WI38 (cell line): ENCODE data around the gene CITED4.
"Not testable (repeated sequence)": the region's sequence is repeated elsewhere in the genome, so short reads cannot be mapped to it uniquely, and the experiment has no call there.

Experiments used
- H3K4me3 ChIP-seq: 2 replicates; pipeline ENCODE4 v1.5.1; 2011; ENCODE audit warnings: low read depth, mild to moderate bottlenecking, control low read depth, low read length
- TF ChIP-seq, protein P1 (sequence below): IDR thresholded peaks from 2 replicates; pipeline ENCODE4 v1.5.1; 2012; ENCODE audit warnings: low read depth, mild to moderate bottlenecking, control low read depth, low read length

Gene CITED4

DNA sequence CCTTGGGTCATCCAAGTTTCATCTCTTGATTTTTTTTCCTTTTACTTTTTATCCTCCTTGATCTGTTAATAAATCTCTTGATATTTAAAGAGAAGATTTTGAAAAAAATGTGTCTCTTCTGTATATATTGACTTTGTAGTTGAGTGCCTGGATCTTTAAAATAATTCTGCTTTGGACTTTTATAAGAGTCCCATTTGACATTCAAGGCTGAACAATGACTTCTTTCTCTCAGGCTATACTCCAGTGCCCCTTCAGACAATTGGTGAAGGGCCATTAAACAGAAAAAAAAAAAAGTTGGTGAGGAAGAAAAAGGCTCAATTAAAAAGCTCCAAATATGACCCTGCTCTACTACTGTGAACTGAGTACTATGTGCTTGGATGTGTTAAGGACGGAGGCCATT, 40.9 kb upstream of the CITED4 start:
- TF ChIP-seq, protein P1, sequence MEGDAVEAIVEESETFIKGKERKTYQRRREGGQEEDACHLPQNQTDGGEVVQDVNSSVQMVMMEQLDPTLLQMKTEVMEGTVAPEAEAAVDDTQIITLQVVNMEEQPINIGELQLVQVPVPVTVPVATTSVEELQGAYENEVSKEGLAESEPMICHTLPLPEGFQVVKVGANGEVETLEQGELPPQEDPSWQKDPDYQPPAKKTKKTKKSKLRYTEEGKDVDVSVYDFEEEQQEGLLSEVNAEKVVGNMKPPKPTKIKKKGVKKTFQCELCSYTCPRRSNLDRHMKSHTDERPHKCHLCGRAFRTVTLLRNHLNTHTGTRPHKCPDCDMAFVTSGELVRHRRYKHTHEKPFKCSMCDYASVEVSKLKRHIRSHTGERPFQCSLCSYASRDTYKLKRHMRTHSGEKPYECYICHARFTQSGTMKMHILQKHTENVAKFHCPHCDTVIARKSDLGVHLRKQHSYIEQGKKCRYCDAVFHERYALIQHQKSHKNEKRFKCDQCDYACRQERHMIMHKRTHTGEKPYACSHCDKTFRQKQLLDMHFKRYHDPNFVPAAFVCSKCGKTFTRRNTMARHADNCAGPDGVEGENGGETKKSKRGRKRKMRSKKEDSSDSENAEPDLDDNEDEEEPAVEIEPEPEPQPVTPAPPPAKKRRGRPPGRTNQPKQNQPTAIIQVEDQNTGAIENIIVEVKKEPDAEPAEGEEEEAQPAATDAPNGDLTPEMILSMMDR = no peak
- H3K4me3 ChIP-seq = no peak overlapping the region

DNA sequence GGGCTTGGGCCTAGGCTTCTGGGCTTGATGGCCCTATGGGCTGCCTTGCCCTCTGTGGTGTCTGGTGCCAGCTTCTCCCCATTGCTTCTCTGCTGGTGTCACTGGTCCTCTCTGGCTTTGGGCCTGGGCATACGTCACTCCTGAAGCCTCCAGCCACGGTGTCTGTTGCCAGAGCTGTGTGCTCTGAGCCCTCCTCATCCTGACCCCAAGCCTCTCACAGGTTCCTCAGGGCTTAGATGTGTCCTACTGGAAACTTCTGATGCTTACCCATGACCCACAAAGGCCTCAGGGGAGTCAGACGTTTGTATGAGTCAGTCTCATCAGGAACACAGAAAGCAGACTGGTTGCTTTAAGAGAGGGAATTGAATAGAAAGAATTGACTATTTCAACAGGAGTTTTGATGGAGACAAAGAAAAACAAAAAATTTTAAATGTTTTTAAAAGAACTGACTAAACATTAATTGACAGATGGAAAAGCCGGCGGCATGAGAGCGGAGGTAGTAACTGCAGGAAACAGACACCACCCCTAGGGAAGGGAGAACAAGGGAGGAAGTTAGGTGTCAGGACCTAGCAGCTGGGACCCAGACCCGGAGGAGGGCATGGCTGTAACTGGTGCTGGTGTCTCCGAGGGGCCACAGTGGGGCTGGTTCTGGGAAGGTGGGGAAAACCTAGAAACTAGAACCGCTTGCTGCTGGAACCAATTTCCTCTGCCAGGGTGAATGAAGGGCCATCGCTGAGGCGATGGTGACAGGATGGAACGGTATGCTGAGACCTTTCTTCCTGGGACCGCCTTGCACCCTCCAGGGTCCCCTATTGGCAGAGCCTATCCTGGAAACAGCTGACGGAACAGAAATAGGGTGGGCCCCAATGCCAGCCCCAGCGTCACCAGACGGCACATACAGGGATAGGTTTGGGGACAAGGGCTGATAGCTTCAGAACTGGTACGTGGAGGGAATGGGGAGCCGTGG, 40.0 kb upstream of the CITED4 start:
- no peak overlapping the region for H3K4me3 ChIP-seq
- TF ChIP-seq, protein P1 = no peak

DNA sequence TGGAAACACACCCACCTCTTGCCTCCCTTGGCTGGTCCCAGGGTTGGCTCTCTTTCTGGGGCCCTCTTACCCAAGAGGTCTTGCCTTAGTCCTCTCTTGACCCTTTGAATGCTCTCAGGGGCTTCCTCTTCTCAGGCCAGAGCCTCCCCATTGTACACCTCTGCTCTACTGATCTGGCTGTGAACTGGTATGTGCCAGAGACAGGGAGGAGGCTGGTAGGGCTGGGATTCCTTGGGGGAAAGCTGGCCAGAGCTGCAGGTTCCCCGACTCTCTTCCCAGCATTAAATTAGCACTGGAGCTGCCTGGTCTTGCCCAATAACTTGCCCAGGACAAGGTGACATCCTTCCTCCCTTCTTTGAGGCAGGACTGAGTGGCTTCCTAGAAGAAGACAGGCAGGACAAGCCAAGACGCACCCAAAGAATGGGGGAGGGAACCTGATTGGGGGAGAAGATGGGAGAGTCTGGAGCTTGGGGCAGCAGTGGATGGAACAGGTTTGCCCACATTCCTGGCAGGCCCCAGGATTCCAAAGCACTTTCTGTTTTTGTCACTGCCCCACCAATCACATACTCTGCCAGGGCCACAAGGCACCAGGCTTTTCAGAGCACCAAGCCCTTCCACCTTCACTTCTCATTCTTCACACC, 37.2 kb upstream of the CITED4 start:
- no peak overlapping the region for H3K4me3 ChIP-seq
- TF ChIP-seq, protein P1 = no peak

DNA sequence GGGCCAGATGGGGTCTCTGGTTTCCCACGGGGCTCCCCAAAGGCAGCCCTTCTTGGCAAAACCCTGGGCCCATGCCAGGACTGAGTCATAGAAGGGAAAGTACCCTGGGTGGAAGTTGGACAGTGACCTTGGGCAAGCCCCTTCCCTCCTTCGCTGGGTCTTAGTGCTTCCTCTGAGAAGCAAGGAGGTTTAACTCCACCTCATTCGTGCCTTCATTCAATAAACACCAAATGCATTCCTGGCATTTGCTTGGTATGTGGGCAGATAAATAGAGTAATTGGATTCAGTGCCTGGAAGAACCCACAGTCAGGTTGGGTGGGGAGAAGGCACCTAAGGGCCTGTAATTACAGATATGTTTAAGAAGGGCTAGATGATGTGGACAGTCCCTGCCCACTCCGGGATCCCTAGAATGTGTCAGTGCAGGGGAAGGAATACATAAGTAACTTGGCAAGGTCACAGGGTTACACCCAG, 36.3 kb upstream of the CITED4 start:
- H3K4me3 ChIP-seq = no peak overlapping the region
- TF ChIP-seq, protein P1 = no peak

DNA sequence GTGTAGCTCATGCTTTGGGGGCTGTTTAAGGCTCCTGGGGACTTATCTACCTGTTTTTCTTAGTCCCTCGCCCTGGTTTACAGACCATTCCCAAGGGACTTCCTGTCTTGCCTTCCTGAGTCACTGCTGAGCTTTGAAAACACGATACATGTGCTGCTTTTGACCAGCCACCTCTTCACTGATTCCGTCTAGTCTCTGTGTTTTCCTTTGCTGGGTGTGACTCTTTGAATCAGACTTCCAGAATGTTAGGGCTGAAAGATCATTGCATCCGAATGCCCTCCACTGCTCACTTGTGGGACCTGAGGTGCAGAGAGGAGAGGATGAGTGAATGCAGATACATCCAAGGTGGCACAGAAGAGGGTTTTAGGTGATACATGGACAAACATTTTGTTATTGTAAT, 35.4 kb upstream of the CITED4 start:
- TF ChIP-seq, protein P1 = no peak
- no peak overlapping the region for H3K4me3 ChIP-seq

DNA sequence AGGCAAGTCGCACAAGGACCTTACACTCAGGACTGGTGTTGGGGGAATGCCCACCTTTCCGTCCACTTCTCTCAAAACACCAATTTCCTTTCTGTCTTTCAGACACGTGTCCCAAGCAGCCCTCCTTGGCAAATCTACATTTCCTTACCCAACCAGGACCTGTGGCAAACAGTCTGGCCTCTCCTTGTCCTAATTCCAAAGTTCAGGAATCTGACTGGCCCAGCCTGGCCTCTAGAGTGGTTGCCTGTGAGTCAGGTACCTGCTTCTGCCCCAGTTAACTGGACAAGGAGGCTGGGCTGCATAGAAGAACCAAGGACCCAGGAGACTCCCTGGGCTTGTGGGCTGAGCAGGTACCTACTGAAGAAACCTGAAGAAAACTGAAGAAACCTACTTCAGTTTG, 34.3 kb upstream of the CITED4 start:
- TF ChIP-seq, protein P1 = no peak
- H3K4me3 ChIP-seq = no peak overlapping the region

DNA sequence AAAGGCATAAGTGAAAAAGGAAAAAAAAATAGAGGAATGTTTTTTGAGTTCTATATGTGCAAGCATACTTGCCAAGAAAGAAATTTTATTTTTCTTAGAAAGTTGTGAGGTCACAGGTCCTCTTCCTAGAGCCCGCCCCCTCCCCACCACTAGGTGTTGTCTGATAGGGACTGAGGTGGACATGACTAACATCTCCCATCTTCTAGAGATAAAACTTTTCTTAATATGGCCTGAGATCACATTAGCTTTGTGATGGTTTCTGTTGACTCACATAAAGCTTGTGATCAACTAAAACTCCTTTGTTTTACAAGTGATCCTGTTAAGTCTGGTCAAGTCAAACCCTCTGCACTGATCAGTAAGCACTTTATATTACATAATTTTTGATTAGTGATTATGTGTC, 33.4 kb upstream of the CITED4 start:
- no peak overlapping the region for H3K4me3 ChIP-seq
- TF ChIP-seq, protein P1 = no peak

DNA sequence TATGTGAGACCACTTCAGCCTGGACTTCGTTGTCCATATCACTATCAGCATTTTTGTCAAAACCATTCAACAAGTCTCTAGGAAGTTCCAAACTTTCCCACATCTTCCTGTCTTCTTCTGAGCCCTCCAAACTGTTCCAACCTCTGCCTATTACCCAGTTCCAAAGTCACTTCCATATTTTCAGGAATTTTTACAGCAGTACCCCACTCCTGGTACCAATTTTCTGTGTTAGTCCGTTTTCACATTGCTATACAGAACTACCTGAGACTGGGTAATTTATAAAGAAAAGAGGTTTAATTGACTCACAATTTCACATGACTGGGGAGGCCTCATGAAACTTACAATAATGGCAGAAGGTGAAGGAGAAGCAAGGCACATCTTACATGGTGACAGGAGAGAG, 32.7 kb upstream of the CITED4 start:
- H3K4me3 ChIP-seq = not testable (repeated sequence)
